Choroid plexus epithelial cell (primary cell): ENCODE results near the gene ZMIZ2.

Experiments used
- DNase-seq: peaks from one replicate; pipeline ENCODE4 v3.0.0-alpha.2; 2010; ENCODE audit warnings: low read depth
- H3K4me3 ChIP-seq: 2 replicates; pipeline ENCODE4 v1.5.1; 2011; ENCODE audit warnings: low read depth, mild to moderate bottlenecking, control low read depth, low read length, moderate library complexity
- CTCF ChIP-seq: conservative IDR thresholded peaks from 2 replicates; pipeline ENCODE4 v1.5.1; 2011; ENCODE audit warnings: low read depth, mild to moderate bottlenecking, control low read depth, inconsistent platforms, low read length, moderate library complexity

The ZMIZ2 gene

DNA sequence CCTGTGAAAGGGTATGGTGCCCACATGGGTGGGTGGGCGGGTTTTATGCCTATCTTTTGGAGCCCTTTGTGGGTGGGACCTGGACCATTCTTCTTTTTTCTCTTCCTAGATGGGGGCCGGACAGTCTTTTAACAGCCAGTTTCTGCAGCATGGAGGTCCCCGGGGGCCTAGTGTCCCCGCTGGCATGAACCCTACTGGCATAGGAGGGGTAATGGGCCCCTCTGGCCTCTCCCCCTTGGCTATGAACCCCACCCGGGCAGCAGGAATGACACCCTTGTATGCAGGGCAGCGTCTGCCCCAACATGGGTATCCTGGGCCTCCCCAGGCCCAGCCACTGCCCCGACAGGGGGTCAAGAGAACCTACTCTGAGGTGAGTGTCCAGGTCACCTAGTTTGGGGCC lies 9.1 kb downstream of the ZMIZ2 start:
- no peak for DNase-seq
- no peak overlapping the region for H3K4me3 ChIP-seq
- no peak for TF ChIP-seq CTCF

- TF ChIP-seq CTCF: no peak
- DNase-seq: no peak
Measured at GRCh38 chr7:44759246-44759645, 10.6 kb downstream of the ZMIZ2 start.

DNA sequence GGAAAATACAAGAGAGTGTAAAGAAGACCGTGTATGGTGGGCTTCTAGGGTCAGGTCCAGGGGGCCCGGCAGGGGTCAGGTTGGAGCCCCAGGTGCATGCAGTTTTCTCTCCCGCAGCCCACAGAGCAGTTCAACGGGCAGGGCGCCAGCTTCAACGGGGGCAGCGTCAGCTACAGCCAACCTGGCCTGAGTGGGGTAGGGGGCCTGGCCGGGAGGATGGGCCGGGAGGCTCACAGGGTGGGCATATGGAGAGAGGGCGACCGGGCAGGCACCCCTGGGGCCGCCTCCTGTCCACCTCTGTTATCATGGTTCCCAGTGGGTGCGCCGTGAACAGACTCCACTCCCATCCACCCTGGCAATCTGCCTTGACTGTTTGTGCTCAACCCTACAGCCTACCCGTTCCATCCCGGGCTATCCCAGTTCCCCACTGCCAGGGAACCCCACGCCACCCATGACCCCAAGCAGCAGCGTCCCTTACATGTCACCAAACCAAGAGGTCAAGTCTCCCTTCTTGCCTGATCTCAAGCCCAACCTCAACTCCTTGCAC lies 11.5 kb downstream of the ZMIZ2 start:
- H3K4me3 ChIP-seq: no peak overlapping the region
- no peak for TF ChIP-seq CTCF
- no peak for DNase-seq

More at GRCh38 chr7:44759246-44759645, 10.6 kb downstream of the ZMIZ2 start:
- H3K4me3 ChIP-seq: no peak overlapping the region

GRCh38 chr7:44761207-44762161 lies 12.8 kb downstream of the ZMIZ2 start:
- no peak for TF ChIP-seq CTCF
- DNase-seq: no peak
- H3K4me3 ChIP-seq: no peak overlapping the region

DNA sequence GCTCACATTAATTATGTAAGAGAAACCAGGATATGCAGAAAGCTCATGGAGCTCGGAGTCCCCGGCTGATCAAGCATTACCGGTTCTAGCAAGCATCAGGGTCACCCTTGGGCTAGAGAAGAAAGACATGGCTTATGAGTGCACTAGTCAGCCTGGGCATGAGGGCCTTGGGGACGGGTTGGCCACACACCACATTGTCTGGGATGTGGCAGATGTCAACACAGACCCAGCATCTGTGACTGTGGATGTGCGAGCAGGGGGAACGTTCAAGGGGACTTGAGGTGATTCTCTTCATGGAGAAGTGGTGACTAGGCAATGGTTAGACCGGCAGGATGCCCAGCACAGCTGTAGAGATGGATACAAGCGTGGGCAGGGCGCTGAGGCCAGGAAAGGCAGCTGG lies 13.7 kb downstream of the ZMIZ2 start:
- DNase-seq: no peak
- no peak for TF ChIP-seq CTCF
- no peak overlapping the region for H3K4me3 ChIP-seq

DNA sequence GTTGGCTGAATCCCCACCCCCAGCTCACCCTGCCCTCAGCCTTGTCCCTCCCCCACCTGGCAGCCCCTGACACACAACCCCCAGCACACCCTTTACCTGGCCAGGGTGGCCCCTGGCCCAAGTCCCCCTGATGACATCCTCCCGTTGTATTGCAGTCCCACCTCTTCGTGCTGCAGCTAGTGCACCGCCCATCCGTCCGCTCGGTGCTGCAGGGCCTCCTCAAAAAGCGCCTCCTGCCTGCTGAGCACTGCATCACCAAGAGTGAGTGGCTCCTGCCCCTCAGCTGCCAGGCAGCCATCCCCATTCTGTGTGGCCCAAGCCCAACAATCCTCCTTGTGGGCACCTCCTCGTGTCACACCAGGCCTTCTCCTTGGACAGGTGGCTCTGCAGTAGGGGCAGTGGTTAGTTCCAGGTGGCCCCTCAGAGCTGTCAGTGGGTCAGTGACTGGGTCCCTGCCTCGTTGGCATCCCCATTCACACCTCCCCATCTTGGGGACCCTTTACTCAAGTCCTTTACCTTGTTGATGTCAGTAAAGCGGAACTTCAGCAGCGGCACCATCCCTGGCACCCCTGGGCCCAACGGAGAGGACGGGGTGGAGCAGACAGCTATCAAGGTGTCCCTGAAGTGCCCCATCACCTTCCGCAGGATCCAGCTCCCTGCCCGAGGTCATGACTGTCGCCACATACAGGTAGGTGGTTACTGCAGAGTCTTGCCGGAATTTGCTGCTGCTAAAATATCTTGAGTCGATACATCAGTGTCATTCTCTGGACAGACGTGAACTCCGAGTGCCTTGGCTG lies 14.3 kb downstream of the ZMIZ2 start:
- no peak overlapping the region for H3K4me3 ChIP-seq
- no peak for TF ChIP-seq CTCF

More for the DNA sequence above, 14.3 kb downstream of the ZMIZ2 start:
- no peak for DNase-seq
